GM12878 (cell line): ENCODE data around the gene TCF7L1. TPM values are rescaled to one million over a fixed set of nuclear protein-coding genes. Genes with fewer than 3 reads are reported as not detected.

Source experiments
- ATAC-seq: fragments of 200-7000 bp; cut with Tn5 transposase; 3 replicates; pipeline ENCODE4 v1.9.1; 2020; ENCODE audit warnings: mild to moderate bottlenecking, moderate library complexity
- BruUV-seq: library from RNA; stranded (reverse); fragments of 400-500 nt; replicated peaks from 2 replicates; lab custom pipeline; 2021; lab: Mats Ljungman, UMichigan
- CTCF ChIA-PET: fragments of 300-600 bp; sonication (Branson Sonifier 250); formaldehyde crosslinking; extraction: SDS; loops from one replicate; lab custom pipeline; 2021; ENCODE audit warnings: inconsistent platforms; lab: Yijun Ruan, JAX
- POLR2A ChIA-PET: fragments of 350-600 bp; formaldehyde crosslinking; extraction: SDS; loops from one replicate; lab custom pipeline; 2021; ENCODE audit warnings: inconsistent platforms; lab: Charles Lee
- RAD21 ChIA-PET: fragments of 300-600 bp; sonication (Branson Sonifier 250); formaldehyde crosslinking; loops from one replicate; lab custom pipeline; 2023; ENCODE audit warnings: antibody characterized with exemption; ENCODE audit not compliant: unreplicated experiment; lab: Charles Lee
- SMC1A ChIA-PET: fragments of 300-600 bp; sonication (Branson Sonifier 250); formaldehyde crosslinking; loops from one replicate; lab custom pipeline; 2023; ENCODE audit not compliant: unreplicated experiment, uncharacterized antibody; lab: Charles Lee
- DNase-seq: peaks from one replicate; pipeline ENCODE4 v3.0.0-alpha.2; 2011; ENCODE audit warnings: low read depth, low spot score
- FAIRE-seq: peaks from 3 replicates; lab custom pipeline; 2011; peaks lifted over from hg19 to GRCh38; lab: Jason Lieb, UNC
- H2AFZ ChIP-seq: 2 replicates; pipeline ENCODE4 v1.6.0; 2011; ENCODE audit warnings: low read depth, low read length, control low read depth; ENCODE audit not compliant: control insufficient read depth
- H3K27ac ChIP-seq: 2 replicates; pipeline ENCODE4 v1.5.1; 2011; ENCODE audit warnings: control low read depth; ENCODE audit not compliant: control insufficient read depth, insufficient read depth
- H3K27me3 ChIP-seq, 2 experiments: replicated peaks in 1 of 2; 2 replicates each; pipeline versions ENCODE4 v1.6.0 to v1.6.1; 2011; ENCODE audit warnings: low read length in 1 of 2; ENCODE audit not compliant: control insufficient read depth in 2 of 2, insufficient read depth in 2 of 2
- H3K36me3 ChIP-seq, 2 experiments: 2 replicates each; pipeline ENCODE4 v1.5.1; 2011; ENCODE audit warnings: low read length in 1 of 2; ENCODE audit not compliant: control insufficient read depth in 2 of 2, insufficient read depth in 2 of 2
- H3K4me1 ChIP-seq: 2 replicates; pipeline ENCODE4 v1.6.1; 2011; ENCODE audit warnings: mild to moderate bottlenecking, low read length, moderate library complexity, mixed read lengths; ENCODE audit not compliant: control insufficient read depth, insufficient read depth
- H3K4me2 ChIP-seq: 2 replicates; pipeline ENCODE4 v1.6.0; 2011; ENCODE audit warnings: control low read depth; ENCODE audit not compliant: control insufficient read depth, insufficient read depth
- H3K4me3 ChIP-seq: fragments of 200-600 bp; sonication (generic); 2 replicates; pipeline ENCODE4 v1.5.1; 2016
- H3K79me2 ChIP-seq: 2 replicates; pipeline ENCODE4 v1.6.0; 2011; ENCODE audit warnings: low read length; ENCODE audit not compliant: control insufficient read depth, insufficient read depth
- H3K9ac ChIP-seq: 2 replicates; pipeline ENCODE4 v1.8.0; 2011; ENCODE audit warnings: low read length, control low read depth, mixed read lengths; ENCODE audit not compliant: control insufficient read depth, insufficient read depth
- H3K9me3 ChIP-seq: replicated peaks from 3 replicates; pipeline ENCODE4 v1.5.1; 2011; ENCODE audit warnings: mild to moderate bottlenecking, low read length; ENCODE audit not compliant: control insufficient read depth, insufficient read depth
- H4K20me1 ChIP-seq: 2 replicates; pipeline ENCODE4 v1.6.0; 2011; ENCODE audit not compliant: control insufficient read depth, insufficient read depth
- BACH1 ChIP-seq: fragments of 450-650 bp; IDR thresholded peaks from 2 replicates; pipeline ENCODE4 v1.6.1; 2017; ENCODE audit warnings: mild to moderate bottlenecking, borderline replicate concordance
- CBX3 ChIP-seq: fragments of 200-600 bp; sonication (generic); IDR thresholded peaks from 2 replicates; pipeline ENCODE4 v1.6.1; 2016; ENCODE audit warnings: low read depth, borderline replicate concordance
- CREB1 ChIP-seq: IDR thresholded peaks from 2 replicates; pipeline ENCODE4 v1.6.1; 2012; ENCODE audit warnings: low read depth, mild to moderate bottlenecking, inconsistent platforms
- EGR1 ChIP-seq, 2 experiments: IDR thresholded peaks; 1 replicate in 1 of 2; 2 replicates in 1 of 2; pipeline ENCODE4 v1.6.1; 2011 to 2012; ENCODE audit warnings: low read depth in 2 of 2, low read length in 2 of 2, borderline replicate concordance in 1 of 2, mild to moderate bottlenecking in 1 of 2, moderate library complexity in 1 of 2
- HDAC2 ChIP-seq: fragments of 200-600 bp; sonication (generic); IDR thresholded peaks from 2 replicates; pipeline ENCODE4 v1.6.1; 2017
- JUNB ChIP-seq: IDR thresholded peaks from 2 replicates; pipeline ENCODE4 v1.6.1; 2016; ENCODE audit warnings: antibody characterized with exemption, mild to moderate bottlenecking
- NRF1 ChIP-seq: conservative IDR thresholded peaks from 2 replicates; pipeline ENCODE4 v1.6.1; 2011; ENCODE audit warnings: mild to moderate bottlenecking, low read depth, low read length, improper control_type of control experiment
- RBBP5 ChIP-seq: fragments of 200-600 bp; sonication (generic); conservative IDR thresholded peaks from 2 replicates; pipeline ENCODE4 v1.6.1; 2016
- RELA ChIP-seq: fragments of 450-650 bp; IDR thresholded peaks from 2 replicates; pipeline ENCODE4 v1.8.0; 2014; ENCODE audit warnings: borderline replicate concordance; ENCODE audit not compliant: partially characterized antibody
- RUNX3 ChIP-seq: IDR thresholded peaks from 2 replicates; pipeline ENCODE4 v1.6.1; 2012; ENCODE audit warnings: low read length, inconsistent platforms
- SIX5 ChIP-seq: IDR thresholded peaks from 2 replicates; pipeline ENCODE4 v1.6.1; 2011; ENCODE audit warnings: mild to moderate bottlenecking, low read depth, low read length, moderate library complexity; ENCODE audit not compliant: severe bottlenecking
- SMAD1 ChIP-seq: fragments of 450-650 bp; IDR thresholded peaks from 2 replicates; pipeline ENCODE4 v1.6.1; 2018; ENCODE audit warnings: mild to moderate bottlenecking, low read depth; ENCODE audit not compliant: partially characterized antibody
- WGBS: methylation state at CpG from one replicate; pipeline ENCODE4 v1.1.6; 2016; ENCODE audit warnings: low lambda C conversion rate; ENCODE audit not compliant: insufficient replicate concordance, insufficient coverage; ENCODE audit errors: missing lambda C conversion rate; 5-methylcytosine and 5-hydroxymethylcytosine counted together
- in situ Hi-C: fragments of 300-500 bp; cut with MboI; formaldehyde crosslinking; loops from 9 replicates; pipeline ENCODE4 v1.14.3; 2018; ENCODE audit warnings: mixed read lengths
- intact Hi-C: fragments of 100-400 bp; cut with micrococcal nuclease; formaldehyde crosslinking; loops from one replicate; pipeline ENCODE4 v1.14.2; 2022; ENCODE audit not compliant: unreplicated experiment
- polyA plus RNA-seq, 11 experiments: library from polyadenylated mRNA; depleted of rRNA in 4 of 11; unstranded in 6 of 11; stranded (reverse) in 5 of 11; fragments of >200 nt; fragmentation: Nextera tagmentation in 4 of 11; fragmentation: Illumina TruSeq in 1 of 11; extraction: Ambion mirVana in 4 of 11; extraction: Trizol in 1 of 11; gene quantifications; 1 replicate in 1 of 11; 2 replicates in 10 of 11; pipeline versions ENCODE4 v1.2.1 to v1.2.3, GENCODE V29; 2011 to 2016; ENCODE audit warnings: inconsistent platforms in 2 of 11, missing spikeins in 2 of 11, low read depth in 1 of 11
- total RNA-seq, 4 experiments: library from RNA; depleted of rRNA in 3 of 4; stranded (reverse); fragments of >200 nt in 3 of 4; fragmentation: Illumina TruSeq in 1 of 4; extraction: Trizol in 1 of 4; gene quantifications; 2 replicates each; pipeline versions ENCODE4 v1.2.1 to v1.2.3, GENCODE V29; 2013 to 2021
- TF ChIP-seq, protein P1 (sequence below): fragments of 450-650 bp; formaldehyde crosslinking; IDR thresholded peaks from 2 replicates; pipeline ENCODE4 v1.4.0; 2020; ENCODE audit warnings: mild to moderate bottlenecking, moderate library complexity
- TF ChIP-seq, protein P2 (sequence below): fragments of 450-650 bp; IDR thresholded peaks from 2 replicates; pipeline ENCODE4 v1.6.1; 2016; ENCODE audit warnings: mild to moderate bottlenecking
- TF ChIP-seq, protein P3 (sequence below): fragments of 450-650 bp; IDR thresholded peaks from 2 replicates; pipeline ENCODE4 v1.6.1; 2017; ENCODE audit warnings: low read depth, mild to moderate bottlenecking, moderate library complexity
- TF ChIP-seq, protein P4 (sequence below): fragments of 450-650 bp; IDR thresholded peaks from 2 replicates; pipeline ENCODE4 v1.6.1; 2017; ENCODE audit warnings: antibody characterized with exemption, mild to moderate bottlenecking, moderate library complexity

Gene TCF7L1
- total and polyA plus RNA-seq, 10 of the 15 experiments (the other 5 are each of a cell fraction or from before 2014, with no cell fraction given), result 0.03 to 0.11 (median 0.10) TPM; not detected in 7

DNA sequence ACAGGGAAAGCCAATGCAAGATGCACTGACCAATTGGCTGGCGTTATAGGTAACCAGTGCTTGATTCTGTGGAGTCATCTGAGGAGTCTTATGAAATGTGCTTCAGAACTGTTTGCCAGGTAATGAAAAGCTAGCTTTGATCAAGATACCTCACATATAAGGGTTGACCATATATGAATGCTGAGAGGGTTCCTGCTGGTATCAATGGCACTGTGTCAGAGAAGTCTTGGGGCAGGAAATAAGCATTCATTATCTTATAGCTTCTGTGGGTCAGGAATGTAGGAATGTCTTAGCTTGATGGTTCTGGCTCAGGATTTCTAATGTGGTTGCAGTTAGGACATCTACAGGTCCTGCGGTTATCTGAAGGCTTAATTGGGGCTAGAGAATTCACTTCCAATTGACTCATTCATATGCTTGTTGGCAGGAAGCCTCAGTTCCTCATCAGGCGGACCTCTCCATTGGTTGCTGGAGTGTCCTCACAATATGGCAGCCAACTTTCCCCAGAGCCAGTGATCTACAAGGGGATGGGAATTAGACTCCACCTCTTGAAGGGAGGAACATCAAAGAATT lies 22.1 kb upstream of the TCF7L1 start:
- ChIA-PET SMC1A (no interaction called here), CTCF (no interaction called here)
- TF ChIP-seq RBBP5, result no peak
- no peak for TF ChIP-seq RUNX3
- TF ChIP-seq, protein P1, sequence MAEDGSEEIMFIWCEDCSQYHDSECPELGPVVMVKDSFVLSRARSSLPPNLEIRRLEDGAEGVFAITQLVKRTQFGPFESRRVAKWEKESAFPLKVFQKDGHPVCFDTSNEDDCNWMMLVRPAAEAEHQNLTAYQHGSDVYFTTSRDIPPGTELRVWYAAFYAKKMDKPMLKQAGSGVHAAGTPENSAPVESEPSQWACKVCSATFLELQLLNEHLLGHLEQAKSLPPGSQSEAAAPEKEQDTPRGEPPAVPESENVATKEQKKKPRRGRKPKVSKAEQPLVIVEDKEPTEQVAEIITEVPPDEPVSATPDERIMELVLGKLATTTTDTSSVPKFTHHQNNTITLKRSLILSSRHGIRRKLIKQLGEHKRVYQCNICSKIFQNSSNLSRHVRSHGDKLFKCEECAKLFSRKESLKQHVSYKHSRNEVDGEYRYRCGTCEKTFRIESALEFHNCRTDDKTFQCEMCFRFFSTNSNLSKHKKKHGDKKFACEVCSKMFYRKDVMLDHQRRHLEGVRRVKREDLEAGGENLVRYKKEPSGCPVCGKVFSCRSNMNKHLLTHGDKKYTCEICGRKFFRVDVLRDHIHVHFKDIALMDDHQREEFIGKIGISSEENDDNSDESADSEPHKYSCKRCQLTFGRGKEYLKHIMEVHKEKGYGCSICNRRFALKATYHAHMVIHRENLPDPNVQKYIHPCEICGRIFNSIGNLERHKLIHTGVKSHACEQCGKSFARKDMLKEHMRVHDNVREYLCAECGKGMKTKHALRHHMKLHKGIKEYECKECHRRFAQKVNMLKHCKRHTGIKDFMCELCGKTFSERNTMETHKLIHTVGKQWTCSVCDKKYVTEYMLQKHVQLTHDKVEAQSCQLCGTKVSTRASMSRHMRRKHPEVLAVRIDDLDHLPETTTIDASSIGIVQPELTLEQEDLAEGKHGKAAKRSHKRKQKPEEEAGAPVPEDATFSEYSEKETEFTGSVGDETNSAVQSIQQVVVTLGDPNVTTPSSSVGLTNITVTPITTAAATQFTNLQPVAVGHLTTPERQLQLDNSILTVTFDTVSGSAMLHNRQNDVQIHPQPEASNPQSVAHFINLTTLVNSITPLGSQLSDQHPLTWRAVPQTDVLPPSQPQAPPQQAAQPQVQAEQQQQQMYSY (CRISPR knock-in tag), result no peak
- no peak for TF ChIP-seq EGR1 (IDR thresholded peaks at IDR 0.05; ENCODE audit: borderline replicate concordance in 1 of 2, low read depth in 2 of 2, low read length in 2 of 2)
- no peak for TF ChIP-seq JUNB
- TF ChIP-seq SIX5, result no peak
- no peak for TF ChIP-seq CBX3
- TF ChIP-seq HDAC2, result no peak
- TF ChIP-seq CREB1, result no peak
- TF ChIP-seq BACH1, result no peak
- no peak for TF ChIP-seq NRF1
- TF ChIP-seq RELA, result no peak
- TF ChIP-seq SMAD1, result no peak
- TF ChIP-seq, protein P2, sequence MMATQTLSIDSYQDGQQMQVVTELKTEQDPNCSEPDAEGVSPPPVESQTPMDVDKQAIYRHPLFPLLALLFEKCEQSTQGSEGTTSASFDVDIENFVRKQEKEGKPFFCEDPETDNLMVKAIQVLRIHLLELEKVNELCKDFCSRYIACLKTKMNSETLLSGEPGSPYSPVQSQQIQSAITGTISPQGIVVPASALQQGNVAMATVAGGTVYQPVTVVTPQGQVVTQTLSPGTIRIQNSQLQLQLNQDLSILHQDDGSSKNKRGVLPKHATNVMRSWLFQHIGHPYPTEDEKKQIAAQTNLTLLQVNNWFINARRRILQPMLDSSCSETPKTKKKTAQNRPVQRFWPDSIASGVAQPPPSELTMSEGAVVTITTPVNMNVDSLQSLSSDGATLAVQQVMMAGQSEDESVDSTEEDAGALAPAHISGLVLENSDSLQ, result no peak
- TF ChIP-seq, protein P3, sequence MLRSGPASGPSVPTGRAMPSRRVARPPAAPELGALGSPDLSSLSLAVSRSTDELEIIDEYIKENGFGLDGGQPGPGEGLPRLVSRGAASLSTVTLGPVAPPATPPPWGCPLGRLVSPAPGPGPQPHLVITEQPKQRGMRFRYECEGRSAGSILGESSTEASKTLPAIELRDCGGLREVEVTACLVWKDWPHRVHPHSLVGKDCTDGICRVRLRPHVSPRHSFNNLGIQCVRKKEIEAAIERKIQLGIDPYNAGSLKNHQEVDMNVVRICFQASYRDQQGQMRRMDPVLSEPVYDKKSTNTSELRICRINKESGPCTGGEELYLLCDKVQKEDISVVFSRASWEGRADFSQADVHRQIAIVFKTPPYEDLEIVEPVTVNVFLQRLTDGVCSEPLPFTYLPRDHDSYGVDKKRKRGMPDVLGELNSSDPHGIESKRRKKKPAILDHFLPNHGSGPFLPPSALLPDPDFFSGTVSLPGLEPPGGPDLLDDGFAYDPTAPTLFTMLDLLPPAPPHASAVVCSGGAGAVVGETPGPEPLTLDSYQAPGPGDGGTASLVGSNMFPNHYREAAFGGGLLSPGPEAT, result no peak
- TF ChIP-seq, protein P4, sequence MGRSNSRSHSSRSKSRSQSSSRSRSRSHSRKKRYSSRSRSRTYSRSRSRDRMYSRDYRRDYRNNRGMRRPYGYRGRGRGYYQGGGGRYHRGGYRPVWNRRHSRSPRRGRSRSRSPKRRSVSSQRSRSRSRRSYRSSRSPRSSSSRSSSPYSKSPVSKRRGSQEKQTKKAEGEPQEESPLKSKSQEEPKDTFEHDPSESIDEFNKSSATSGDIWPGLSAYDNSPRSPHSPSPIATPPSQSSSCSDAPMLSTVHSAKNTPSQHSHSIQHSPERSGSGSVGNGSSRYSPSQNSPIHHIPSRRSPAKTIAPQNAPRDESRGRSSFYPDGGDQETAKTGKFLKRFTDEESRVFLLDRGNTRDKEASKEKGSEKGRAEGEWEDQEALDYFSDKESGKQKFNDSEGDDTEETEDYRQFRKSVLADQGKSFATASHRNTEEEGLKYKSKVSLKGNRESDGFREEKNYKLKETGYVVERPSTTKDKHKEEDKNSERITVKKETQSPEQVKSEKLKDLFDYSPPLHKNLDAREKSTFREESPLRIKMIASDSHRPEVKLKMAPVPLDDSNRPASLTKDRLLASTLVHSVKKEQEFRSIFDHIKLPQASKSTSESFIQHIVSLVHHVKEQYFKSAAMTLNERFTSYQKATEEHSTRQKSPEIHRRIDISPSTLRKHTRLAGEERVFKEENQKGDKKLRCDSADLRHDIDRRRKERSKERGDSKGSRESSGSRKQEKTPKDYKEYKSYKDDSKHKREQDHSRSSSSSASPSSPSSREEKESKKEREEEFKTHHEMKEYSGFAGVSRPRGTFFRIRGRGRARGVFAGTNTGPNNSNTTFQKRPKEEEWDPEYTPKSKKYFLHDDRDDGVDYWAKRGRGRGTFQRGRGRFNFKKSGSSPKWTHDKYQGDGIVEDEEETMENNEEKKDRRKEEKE, result no peak

More for the DNA sequence above, 22.1 kb upstream of the TCF7L1 start:
- no TSS peak for BruUV-seq
- Histone ChIP-seq H3K9me3 (no peaks in the 10 kb centered on the region), H3K4me3 (no peak overlapping the region), H3K4me1 (no peaks in the 10 kb centered on the region), H3K27ac (no peak overlapping the region), H2AFZ (no peak overlapping the region), H3K36me3 (no peaks in the 10 kb centered on the region), H3K27me3 (no peaks in the 10 kb centered on the region; a peak in 1 of 4 replicates), H3K4me2 (no peak overlapping the region), H3K79me2 (no peaks in the 10 kb centered on the region), H4K20me1 (no peaks in the 10 kb centered on the region), H3K9ac (no peak overlapping the region)
- 44% methylated on average over 3 of the region's 3 CpGs for WGBS
- in situ Hi-C loops, result no loop called here
- ATAC-seq, result no peak
- FAIRE-seq, result no peak
- RAD21 ChIA-PET, result no interaction called here
- intact Hi-C loops, result no loop called here
- DNase-seq, result no peak
- POLR2A ChIA-PET, result no interaction called here
